NCI-H2227 (cell line): ENCODE data around the gene BDP1.
"Not testable (repeated sequence)": the region's sequence is repeated elsewhere in the genome, so short reads cannot be mapped to it uniquely, and the experiment has no call there.

ENCODE experiments used
- DNase-seq: peaks from one replicate; lab custom pipeline; 2025; ENCODE audit not compliant: unreplicated experiment; lab: John Stamatoyannopoulos, UW

The BDP1 gene

DNA sequence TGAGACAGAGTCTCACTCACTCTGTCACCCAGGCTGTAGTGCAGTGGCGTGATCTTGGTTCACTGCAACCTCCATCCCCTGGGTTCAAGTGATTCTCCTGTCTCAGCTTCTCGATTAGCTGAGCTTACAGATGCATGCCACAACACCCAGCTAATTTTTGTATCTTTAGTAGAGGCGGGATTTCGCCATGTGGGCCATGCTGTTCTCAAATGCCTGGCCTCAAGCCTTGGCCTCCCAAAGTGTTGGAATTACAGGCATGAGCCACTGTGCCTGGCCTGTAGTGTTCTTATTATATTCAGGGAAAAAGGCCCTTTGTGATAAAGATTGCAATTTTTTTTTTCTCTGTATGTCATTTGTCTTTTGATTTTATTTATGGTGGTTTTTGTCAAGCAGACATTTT, 107.7 kb downstream of the BDP1 start:
- DNase-seq = no peak

DNA sequence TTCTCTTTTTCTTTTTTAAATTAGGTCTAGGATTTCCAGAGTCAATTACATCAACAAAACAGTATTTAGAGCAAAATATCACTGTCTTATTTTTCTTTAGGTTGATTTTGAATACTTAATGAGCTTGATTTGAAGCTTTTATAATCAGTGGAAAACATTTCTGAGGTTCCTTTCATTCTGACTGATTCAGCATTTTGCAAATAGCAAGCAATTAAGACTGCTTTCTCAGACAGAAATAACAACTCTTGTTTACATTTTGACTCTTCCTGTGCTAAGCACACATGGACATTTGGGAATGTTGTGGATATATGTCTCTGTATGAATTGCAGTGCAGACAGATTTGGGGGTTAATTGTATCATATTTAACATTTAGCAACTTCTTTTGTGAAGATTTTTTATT, 109.4 kb downstream of the BDP1 start:
- no peak for DNase-seq

DNA sequence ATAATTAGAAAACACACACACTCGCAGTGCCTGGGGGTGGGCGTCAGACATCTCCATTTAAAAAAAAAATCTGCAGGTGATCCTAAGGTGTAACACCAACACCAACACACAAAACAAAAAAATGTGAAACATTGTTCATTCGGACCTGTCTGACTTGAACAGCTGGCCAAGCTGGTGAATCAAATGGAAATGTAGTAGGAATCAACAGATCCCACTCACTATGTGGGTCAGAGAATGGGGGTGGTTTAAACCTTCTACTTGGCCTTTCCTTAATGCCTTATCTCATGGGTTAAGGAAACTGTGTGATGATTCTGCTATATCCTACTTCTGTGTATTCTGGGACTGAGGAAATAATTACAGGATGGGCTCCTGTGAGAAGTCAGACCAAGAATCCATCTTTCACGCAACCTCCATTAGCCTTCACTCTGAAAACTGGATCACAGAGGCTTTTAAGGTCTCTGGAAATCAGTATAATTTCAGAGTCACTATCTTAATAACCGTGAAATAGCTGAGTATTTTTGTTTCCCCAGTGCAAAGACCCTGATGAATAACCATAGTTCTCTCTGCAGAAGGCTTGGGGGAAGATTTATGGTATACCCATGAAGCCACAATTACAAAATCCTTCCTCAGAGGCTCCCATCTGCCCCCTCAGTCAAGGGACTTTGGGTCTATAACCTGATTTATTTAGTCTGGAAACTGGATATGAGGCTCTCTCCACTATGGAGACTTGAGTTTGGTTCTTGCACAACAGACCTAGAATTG, 114.5 kb downstream of the BDP1 start:
- DNase-seq = no peak

DNA sequence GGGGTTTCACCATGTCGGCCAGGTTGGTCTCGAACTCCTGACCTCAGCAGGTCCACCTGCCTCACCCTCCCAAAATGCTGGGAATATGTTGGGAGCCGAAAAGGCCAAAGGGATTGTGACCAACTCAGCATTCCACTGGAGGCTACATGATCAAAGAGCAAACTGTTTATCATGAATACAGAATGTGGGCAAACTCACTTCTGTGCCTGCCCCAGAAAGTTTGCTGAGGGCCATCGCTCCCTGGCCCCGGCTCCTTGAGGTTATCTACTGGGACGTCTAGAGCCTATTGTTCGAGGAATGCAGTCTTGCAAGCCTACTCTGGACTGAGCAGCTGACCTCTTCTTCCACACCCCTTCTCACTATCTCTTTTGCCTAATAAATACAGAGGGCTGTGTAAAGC, 116.4 kb downstream of the BDP1 start:
- not testable (repeated sequence) for DNase-seq

DNA sequence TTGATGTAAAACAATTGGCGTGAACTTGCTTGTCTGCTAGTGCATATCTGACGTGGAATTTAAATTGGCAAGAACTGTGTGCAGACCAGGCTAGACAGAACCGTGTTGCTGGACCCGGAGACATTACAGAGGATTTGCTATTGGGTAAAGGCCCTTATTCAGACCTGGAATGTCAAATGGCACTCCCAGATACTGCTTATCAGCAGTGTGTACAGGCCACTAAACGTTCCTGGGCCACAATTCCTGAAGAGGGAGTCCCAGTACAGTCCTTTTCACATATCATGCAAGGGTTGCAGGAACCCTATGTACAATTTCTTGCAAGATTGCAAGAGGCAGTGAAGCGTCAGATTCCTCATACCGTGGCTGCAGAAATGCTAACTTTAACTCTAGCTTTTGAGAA, 118.1 kb downstream of the BDP1 start:
- no peak for DNase-seq

DNA sequence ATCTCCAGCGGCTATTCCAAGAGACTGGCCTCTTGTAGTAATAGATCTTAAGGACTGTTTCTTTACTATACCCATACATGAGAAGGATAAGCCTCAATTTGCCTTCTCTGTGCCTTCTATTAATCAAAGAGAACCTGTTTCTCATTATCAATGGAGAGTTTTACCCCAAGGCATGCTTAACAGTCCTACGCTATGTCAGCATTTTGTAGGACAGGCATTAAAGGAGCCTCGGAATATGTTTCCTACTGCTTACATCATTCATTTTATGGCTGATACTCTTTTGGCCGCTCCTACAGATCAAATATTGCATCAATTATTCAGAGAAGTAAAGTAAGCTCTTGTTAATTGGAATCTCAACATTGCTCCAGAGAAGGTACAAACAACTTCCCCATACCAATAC, 120.1 kb downstream of the BDP1 start:
- not testable (repeated sequence) for DNase-seq

DNA sequence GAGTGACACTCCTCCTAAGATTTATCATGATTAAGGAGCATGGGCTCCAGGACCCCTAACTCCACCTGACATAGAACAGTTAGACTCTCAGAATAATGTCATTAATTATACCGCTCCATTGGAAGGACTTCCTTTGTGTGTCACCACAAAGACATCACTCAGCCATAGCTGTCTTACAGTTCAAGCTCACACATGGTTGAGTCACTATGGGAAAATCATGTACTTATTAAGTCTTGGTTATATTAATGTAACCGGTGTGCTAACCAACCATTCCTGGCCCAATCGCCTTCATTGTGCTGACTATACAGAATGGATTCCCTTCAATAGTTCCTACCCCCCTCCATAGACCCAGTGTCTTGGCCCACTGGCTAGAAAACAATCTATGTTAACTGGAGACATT, 120.8 kb downstream of the BDP1 start:
- DNase-seq = no peak

DNA sequence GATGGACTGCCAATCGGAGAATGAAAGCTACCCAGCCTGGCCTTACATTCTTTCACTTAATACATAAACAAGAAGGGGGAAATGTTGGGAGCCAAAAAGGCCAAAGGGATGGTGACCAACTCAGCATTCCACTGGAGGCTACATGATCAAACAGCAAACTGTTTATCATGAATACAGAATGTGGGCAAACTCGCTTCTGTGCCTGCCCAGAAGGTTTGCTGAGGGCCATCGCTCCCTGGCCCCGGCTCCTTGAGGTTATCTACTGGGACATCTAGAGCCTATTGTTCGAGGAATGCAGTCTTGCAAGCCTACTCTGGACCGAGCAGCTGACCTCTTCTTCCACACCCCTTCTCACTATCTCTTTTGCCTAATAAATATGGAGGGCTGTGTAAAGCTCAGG, 122.4 kb downstream of the BDP1 start:
- not testable (repeated sequence) for DNase-seq

DNA sequence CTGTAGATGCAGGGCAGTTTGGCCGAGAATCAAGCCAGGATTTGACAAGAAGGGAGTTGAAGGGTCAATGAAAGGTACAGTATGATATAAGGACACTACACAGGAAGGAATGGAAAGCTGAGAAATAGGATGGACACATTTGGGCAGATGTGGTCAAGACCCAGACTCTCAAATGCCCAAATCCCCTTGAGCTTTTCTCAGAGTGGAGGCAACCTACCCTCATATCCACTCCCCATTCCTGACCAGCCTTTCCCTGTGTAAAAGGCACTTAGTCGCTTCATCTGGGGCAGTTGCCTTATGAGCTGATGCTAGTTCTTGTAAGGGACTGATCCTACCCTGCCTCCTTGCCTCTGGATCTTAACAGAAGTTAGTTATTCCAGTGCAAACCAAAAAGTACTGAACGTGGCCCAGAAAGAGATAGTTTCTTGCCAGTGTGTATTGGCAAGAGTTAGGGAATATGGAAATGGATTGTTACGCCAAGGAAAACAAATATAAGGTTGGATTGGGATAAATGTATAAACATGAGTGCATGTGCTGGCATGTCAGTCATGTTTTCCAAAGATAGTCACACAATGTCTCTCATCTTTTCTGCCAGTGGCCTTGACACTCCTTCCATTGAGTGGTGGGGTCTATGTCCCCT, 127.6 kb downstream of the BDP1 start:
- no peak for DNase-seq

DNA sequence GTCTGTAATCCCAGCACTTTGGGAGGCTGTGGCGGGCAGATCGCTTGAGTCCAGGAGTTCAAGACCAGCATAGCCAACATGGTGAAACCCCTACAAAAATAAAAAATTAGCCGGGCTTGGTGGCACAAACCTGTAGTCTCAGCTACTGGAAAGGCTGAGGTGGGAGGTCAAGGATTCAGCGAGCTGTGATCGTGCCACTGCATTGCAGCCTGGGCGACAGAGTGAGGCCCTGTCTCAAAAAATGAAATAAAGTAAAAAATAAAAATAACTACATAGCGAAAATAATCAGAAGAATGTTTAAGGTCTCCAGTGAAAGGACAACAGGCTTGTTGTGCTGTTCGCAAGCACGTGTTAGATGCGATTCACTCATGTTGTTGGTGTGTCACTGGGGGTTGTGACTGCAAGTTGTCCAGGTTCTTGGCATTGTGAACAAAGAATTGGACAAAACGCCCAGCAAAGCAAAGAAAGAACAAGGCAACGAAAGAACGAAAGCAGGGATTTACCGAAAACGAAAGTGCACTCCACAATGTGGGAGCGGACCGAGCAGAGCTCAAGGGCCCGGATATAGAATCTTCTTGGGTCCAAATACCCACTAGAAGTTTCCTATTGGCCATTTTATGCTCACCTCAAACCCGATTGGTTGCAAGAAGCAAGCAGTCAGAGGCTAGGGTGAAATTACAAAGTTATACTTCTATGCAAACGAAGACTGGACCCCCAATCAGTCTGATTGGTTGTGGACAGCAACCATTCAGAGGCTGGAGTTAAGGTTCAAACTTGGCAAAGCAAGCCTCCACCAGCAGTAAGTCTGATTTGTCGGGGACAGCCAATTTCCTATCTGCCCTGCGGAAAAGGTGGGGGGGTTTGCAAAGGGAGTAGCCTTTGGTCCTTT, 130.8 kb downstream of the BDP1 start:
- peak; percentile 72 for DNase-seq

DNA sequence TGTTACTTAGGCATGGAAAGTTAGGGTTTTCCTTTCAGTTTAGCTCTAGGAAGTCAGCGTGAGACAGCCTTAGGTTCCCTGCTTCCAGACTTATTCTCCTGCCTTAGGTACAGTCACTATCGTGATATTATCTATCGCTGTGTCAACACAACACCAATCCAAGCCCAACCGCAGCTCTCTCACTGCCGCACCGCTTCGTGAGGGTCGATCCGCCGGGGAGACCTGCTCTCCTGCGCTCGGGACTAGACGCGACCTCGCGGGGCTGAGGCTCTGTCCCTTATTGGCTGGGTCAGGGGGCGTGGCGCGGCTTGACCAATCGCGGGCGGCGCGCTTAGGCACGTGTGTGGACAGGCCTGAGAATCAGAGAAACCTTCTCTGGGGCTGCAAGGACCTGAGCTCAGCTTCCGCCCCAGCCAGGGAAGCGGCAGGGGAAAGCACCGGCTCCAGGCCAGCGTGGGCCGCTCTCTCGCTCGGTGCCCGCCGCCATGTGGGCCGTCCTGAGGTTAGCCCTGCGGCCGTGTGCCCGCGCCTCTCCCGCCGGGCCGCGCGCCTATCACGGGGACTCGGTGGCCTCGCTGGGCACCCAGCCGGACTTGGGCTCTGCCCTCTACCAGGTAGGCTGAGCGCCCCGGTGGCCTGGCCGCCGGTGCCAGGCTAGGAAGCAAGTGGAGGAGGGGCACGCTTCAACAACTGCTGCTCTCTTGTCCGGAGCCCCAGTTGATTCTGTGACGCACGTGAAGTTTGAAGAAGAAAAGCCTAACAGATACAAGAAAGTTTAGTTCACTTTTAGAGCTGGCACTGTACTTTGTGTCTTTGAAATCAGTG, 131.7 kb downstream of the BDP1 start, which contains the start of gene MCCC2:
MCCC2 (plus strand) TSS at position 400 of the 825 bp plus-strand sequence; CDS start at position 486, 86 bp downstream.
- peak; percentile 95 for DNase-seq

DNA sequence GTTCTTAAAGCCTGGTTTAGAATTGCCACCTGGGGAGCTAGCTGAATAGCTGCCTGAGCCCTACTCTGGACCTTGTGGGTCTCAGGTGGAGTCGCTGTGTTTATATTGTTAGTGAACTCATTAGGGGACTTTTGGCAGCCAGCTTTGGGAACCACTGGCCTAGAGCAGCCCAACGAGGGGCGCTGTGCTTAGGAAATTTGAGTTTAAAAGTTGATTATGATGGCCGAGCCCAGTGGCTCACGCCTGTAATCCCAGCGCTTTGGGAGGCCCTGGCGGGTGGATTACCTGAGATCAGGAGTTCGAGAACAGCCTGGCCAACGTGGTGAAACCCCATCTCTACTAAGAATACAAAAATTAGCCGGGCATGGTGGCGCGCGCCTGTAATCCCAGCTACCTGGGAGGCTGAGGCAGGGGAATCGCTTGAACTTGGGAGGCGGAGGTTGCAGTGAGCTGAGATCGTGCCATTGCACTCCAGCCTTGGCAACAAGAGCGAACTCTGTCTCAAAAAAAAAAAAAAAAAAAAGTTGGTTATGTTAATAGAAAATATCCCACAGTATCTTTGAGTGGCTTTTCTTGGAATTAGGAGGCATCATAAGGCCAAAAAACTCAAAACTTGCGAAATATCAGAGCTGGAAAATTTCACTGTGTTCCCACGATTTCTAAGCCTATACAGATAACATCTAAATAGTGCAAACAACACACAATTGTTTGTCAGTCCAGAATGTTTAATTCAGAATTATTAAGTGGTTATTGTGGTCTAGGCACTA, 132.5 kb downstream of the BDP1 start:
- no peak for DNase-seq

DNA sequence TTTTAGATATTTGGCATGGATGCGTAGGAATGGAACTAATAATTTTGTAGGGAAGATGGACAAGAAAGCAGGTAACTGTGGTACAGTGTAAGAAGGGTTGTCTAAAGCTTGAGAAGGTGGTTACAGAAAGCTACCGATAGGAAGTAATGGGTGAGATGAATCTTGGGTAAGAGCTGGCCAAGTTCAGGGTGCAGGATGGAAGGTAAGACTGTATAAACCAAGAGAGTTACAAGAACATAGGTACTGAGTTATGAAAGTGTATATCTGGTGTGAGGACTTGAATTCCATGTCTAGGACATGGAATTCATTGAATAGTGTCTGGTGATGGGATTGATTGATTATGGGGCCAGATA, 133.1 kb downstream of the BDP1 start:
- no peak for DNase-seq

DNA sequence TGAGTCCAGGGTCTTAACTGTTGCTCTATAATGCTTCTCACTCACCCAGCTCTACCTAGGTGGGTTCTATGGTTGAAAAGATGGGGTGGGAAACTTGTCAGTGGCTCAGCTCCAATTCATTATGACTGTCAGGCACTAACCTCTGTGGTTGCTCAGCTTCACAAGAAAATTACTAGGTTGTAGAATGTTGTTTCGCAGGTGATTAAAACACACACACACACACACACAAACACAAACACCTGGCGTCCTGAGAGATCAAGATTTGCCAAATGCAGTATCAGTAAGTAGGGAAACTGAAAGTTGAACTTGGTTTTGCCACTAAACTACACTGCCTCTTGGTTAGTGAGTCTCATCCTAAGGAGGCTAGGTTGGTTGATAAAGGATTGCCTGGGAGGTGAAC, 134.5 kb downstream of the BDP1 start:
- peak; percentile 29 for DNase-seq

DNA sequence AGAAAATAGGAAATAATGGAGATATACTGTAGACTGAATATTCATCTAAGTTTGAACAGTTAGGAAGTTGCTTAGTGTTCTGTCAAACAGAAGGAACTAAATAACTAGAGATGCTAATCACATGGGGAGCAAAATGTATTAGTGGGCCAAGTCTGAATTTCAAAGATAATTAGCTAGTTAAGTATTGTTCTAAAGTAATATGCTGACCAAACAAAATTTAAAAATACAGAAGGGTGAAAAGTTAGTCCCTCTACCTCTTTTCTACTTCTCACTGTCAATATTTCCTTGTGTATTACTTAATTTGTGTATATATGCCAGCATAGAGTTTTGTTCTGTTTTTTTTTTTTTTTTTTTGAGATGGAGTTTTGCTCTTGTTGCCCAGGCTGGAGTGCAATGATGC, 135.6 kb downstream of the BDP1 start:
- no peak for DNase-seq

DNA sequence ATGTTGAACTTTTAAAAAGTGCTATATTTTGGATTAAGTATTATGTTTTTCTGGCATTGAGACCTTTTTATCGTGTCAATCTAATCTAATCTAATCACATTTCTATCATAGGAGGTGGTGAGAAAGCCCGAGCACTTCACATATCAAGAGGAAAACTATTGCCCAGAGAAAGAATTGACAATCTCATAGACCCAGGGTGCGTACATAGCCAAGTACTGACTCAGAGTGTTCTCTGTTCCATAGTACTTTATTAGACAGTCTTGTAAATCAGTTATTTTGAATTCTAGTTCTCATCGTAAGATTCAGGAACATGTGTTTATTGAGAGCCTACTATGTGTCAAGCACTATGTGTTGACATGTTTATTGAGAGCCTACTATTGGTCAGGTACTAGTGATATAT, 140.7 kb downstream of the BDP1 start:
- DNase-seq = no peak

DNA sequence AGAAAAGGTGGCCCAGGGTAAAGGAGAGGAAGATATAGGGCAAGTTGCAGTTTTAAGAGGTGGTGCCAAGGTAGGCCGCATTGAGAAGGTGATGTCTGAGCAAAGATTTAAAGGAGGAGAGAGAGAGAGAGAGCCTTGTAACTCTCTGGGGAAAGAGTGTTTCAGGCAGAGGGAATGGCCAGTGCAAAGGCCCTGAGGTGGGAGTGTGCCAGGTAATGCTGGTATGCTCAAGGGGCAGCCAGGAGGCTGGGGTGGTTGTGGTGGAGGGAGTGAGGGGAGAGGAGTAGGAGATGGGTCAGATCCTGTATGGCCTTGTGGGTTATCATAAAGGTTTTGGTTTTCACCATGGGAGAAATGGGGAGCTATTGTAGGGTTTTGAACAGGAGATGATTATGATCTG, 141.6 kb downstream of the BDP1 start:
- DNase-seq = no peak

DNA sequence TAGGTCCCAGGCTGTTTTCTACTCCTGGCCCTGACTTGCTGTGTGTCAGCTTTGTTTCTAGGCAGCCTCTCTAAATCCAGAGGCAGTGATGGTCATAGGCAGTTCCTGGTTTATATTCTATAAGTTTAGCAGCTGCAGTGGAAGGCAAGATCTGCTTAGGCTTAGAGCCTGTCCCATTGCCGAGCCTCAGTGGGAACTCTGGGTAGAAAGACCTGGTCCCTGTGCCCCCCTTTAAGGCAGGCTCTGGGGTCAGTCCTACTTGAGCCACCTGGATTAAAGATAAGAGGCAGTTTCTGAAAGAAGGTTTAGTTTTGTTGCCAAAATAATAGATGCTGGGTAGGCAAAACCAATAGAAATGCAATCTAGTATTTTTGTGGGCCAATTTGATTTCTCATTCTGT, 145.3 kb downstream of the BDP1 start:
- DNase-seq = no peak

DNA sequence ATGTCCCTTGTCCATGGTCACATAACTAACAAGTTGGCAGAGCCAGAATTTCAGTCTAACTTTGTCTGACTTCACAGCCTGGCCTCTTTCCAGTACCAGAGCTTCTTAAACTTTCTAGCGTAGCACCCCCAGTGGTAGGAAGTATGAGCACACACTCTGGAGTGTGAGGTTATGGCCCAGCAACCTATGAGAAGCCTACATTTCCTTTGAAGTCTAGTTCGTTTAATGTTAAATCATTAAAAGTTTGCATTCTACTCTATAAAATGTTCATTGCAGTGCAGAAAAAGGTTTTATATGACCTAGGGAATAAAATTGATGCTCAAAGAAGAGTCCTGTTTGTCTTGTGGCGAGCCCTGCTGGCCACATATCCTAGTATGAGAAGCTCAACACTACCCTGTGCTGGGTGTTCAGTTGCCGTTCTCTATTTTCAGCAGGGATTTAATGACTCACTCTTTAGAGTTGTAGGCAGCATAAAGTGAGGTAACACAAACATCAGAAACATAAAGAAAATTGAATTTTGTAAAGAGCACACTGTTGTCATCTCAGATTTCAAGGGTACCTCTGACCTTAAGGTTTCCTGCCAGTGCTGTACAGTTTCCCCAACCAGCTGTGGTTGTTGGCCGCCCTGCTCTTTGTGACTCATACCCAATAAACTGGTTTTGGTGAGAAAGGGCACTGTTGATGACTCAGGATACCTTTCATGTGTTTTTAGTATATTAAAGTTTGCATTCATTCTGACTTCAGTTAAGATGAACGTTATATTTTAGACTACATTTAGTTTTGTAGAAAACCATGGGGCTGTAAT, 146.0 kb downstream of the BDP1 start:
- DNase-seq = peak; percentile 30
